GM12878 (cell line): ENCODE data around the gene DIAPH3. TPM values are rescaled to one million over a fixed set of nuclear protein-coding genes. Genes with fewer than 3 reads are reported as not detected.
A peak's percentile ranks its signal among the peaks of the same experiment; 100 is the strongest.

Experiments
- ATAC-seq: fragments of 200-7000 bp; cut with Tn5 transposase; 3 replicates; pipeline ENCODE4 v1.9.1; 2020; ENCODE audit warnings: mild to moderate bottlenecking, moderate library complexity
- BruUV-seq: library from RNA; stranded (reverse); fragments of 400-500 nt; replicated peaks from 2 replicates; lab custom pipeline; 2021; lab: Mats Ljungman, UMichigan
- CTCF ChIA-PET: fragments of 300-600 bp; sonication (Branson Sonifier 250); formaldehyde crosslinking; extraction: SDS; loops from one replicate; lab custom pipeline; 2021; ENCODE audit warnings: inconsistent platforms; lab: Yijun Ruan, JAX
- POLR2A ChIA-PET: fragments of 350-600 bp; formaldehyde crosslinking; extraction: SDS; loops from one replicate; lab custom pipeline; 2021; ENCODE audit warnings: inconsistent platforms; lab: Charles Lee
- RAD21 ChIA-PET: fragments of 300-600 bp; sonication (Branson Sonifier 250); formaldehyde crosslinking; loops from one replicate; lab custom pipeline; 2023; ENCODE audit warnings: antibody characterized with exemption; ENCODE audit not compliant: unreplicated experiment; lab: Charles Lee
- SMC1A ChIA-PET: fragments of 300-600 bp; sonication (Branson Sonifier 250); formaldehyde crosslinking; loops from one replicate; lab custom pipeline; 2023; ENCODE audit not compliant: unreplicated experiment, uncharacterized antibody; lab: Charles Lee
- DNase-seq: peaks from one replicate; pipeline ENCODE4 v3.0.0-alpha.2; 2011; ENCODE audit warnings: low read depth, low spot score
- FAIRE-seq: peaks from 3 replicates; lab custom pipeline; 2011; peaks lifted over from hg19 to GRCh38; lab: Jason Lieb, UNC
- H2AFZ ChIP-seq: 2 replicates; pipeline ENCODE4 v1.6.0; 2011; ENCODE audit warnings: low read depth, low read length, control low read depth; ENCODE audit not compliant: control insufficient read depth
- H3K27ac ChIP-seq: 2 replicates; pipeline ENCODE4 v1.5.1; 2011; ENCODE audit warnings: control low read depth; ENCODE audit not compliant: control insufficient read depth, insufficient read depth
- H3K27me3 ChIP-seq, 2 experiments: replicated peaks in 1 of 2; 2 replicates each; pipeline versions ENCODE4 v1.6.0 to v1.6.1; 2011; ENCODE audit warnings: low read length in 1 of 2; ENCODE audit not compliant: control insufficient read depth in 2 of 2, insufficient read depth in 2 of 2
- H3K36me3 ChIP-seq, 2 experiments: 2 replicates each; pipeline ENCODE4 v1.5.1; 2011; ENCODE audit warnings: low read length in 1 of 2; ENCODE audit not compliant: control insufficient read depth in 2 of 2, insufficient read depth in 2 of 2
- H3K4me1 ChIP-seq: 2 replicates; pipeline ENCODE4 v1.6.1; 2011; ENCODE audit warnings: mild to moderate bottlenecking, low read length, moderate library complexity, mixed read lengths; ENCODE audit not compliant: control insufficient read depth, insufficient read depth
- H3K4me2 ChIP-seq: 2 replicates; pipeline ENCODE4 v1.6.0; 2011; ENCODE audit warnings: control low read depth; ENCODE audit not compliant: control insufficient read depth, insufficient read depth
- H3K4me3 ChIP-seq: fragments of 200-600 bp; sonication (generic); 2 replicates; pipeline ENCODE4 v1.5.1; 2016
- H3K79me2 ChIP-seq: 2 replicates; pipeline ENCODE4 v1.6.0; 2011; ENCODE audit warnings: low read length; ENCODE audit not compliant: control insufficient read depth, insufficient read depth
- H3K9ac ChIP-seq: 2 replicates; pipeline ENCODE4 v1.8.0; 2011; ENCODE audit warnings: low read length, control low read depth, mixed read lengths; ENCODE audit not compliant: control insufficient read depth, insufficient read depth
- H3K9me3 ChIP-seq: replicated peaks from 3 replicates; pipeline ENCODE4 v1.5.1; 2011; ENCODE audit warnings: mild to moderate bottlenecking, low read length; ENCODE audit not compliant: control insufficient read depth, insufficient read depth
- H4K20me1 ChIP-seq: 2 replicates; pipeline ENCODE4 v1.6.0; 2011; ENCODE audit not compliant: control insufficient read depth, insufficient read depth
- CEBPB ChIP-seq, 2 experiments: fragments of 150-350 bp in 1 of 2; IDR thresholded peaks; 2 replicates each; pipeline ENCODE4 v1.6.1; 2012 to 2014; ENCODE audit warnings: low read depth in 2 of 2, low read length in 2 of 2, borderline replicate concordance in 1 of 2, inconsistent platforms in 1 of 2
- CTCF ChIP-seq, 3 experiments: IDR thresholded peaks in 2 of 3; conservative IDR thresholded peaks in 1 of 3; 2 replicates each; pipeline ENCODE4 v1.5.1; 2011; ENCODE audit warnings: low read depth in 3 of 3, low read length in 3 of 3, mild to moderate bottlenecking in 3 of 3, control low read depth in 2 of 3, moderate library complexity in 2 of 3, inconsistent platforms in 1 of 3, mixed read lengths in 1 of 3; ENCODE audit not compliant: control insufficient read depth in 2 of 3, insufficient read depth in 1 of 3; ENCODE audit errors: extremely low read depth in 1 of 3
- E2F8 ChIP-seq: fragments of 450-650 bp; IDR thresholded peaks from 2 replicates; pipeline ENCODE4 v1.6.1; 2018; ENCODE audit warnings: mild to moderate bottlenecking, low read depth, moderate library complexity; ENCODE audit not compliant: partially characterized antibody
- ESRRA ChIP-seq: IDR thresholded peaks from 2 replicates; pipeline ENCODE4 v1.6.1; 2012; ENCODE audit warnings: mild to moderate bottlenecking, low read length, improper control_type of control experiment
- GABPA ChIP-seq: IDR thresholded peaks from 2 replicates; pipeline ENCODE4 v1.6.1; 2014; ENCODE audit warnings: antibody characterized with exemption, low read depth, mild to moderate bottlenecking, inconsistent platforms
- KDM1A ChIP-seq: fragments of 200-600 bp; sonication (generic); IDR thresholded peaks from 2 replicates; pipeline ENCODE4 v1.6.1; 2016; ENCODE audit warnings: borderline replicate concordance
- RAD21 ChIP-seq: IDR thresholded peaks from 2 replicates; pipeline ENCODE4 v1.6.1; 2011; ENCODE audit warnings: mild to moderate bottlenecking, low read depth, low read length, moderate library complexity; ENCODE audit not compliant: insufficient read depth
- SMC3 ChIP-seq: IDR thresholded peaks from 2 replicates; pipeline ENCODE4 v1.6.1; 2011; ENCODE audit warnings: low read length, improper control_type of control experiment, borderline replicate concordance
- TAF1 ChIP-seq: IDR thresholded peaks from 2 replicates; pipeline ENCODE4 v1.6.1; 2011; ENCODE audit warnings: mild to moderate bottlenecking, low read depth, low read length, borderline replicate concordance
- ZBTB40 ChIP-seq: fragments of 450-650 bp; IDR thresholded peaks from 2 replicates; pipeline ENCODE4 v1.6.1; 2016; ENCODE audit warnings: mild to moderate bottlenecking, moderate library complexity, borderline replicate concordance
- WGBS: methylation state at CpG from one replicate; pipeline ENCODE4 v1.1.6; 2016; ENCODE audit warnings: low lambda C conversion rate; ENCODE audit not compliant: insufficient replicate concordance, insufficient coverage; ENCODE audit errors: missing lambda C conversion rate; 5-methylcytosine and 5-hydroxymethylcytosine counted together
- in situ Hi-C: fragments of 300-500 bp; cut with MboI; formaldehyde crosslinking; loops from 9 replicates; pipeline ENCODE4 v1.14.3; 2018; ENCODE audit warnings: mixed read lengths
- intact Hi-C: fragments of 100-400 bp; cut with micrococcal nuclease; formaldehyde crosslinking; loops from one replicate; pipeline ENCODE4 v1.14.2; 2022; ENCODE audit not compliant: unreplicated experiment
- polyA plus RNA-seq, 11 experiments: library from polyadenylated mRNA; depleted of rRNA in 4 of 11; unstranded in 6 of 11; stranded (reverse) in 5 of 11; fragments of >200 nt; fragmentation: Nextera tagmentation in 4 of 11; fragmentation: Illumina TruSeq in 1 of 11; extraction: Ambion mirVana in 4 of 11; extraction: Trizol in 1 of 11; gene quantifications; 1 replicate in 1 of 11; 2 replicates in 10 of 11; pipeline versions ENCODE4 v1.2.1 to v1.2.3, GENCODE V29; 2011 to 2016; ENCODE audit warnings: inconsistent platforms in 2 of 11, missing spikeins in 2 of 11, low read depth in 1 of 11
- total RNA-seq, 4 experiments: library from RNA; depleted of rRNA in 3 of 4; stranded (reverse); fragments of >200 nt in 3 of 4; fragmentation: Illumina TruSeq in 1 of 4; extraction: Trizol in 1 of 4; gene quantifications; 2 replicates each; pipeline versions ENCODE4 v1.2.1 to v1.2.3, GENCODE V29; 2013 to 2021

The DIAPH3 gene
- total and polyA plus RNA-seq, 10 of the 15 experiments (the other 5 are each of a cell fraction or from before 2014, with no cell fraction given) = 10.1 to 25.2 (median 15.4) TPM

GRCh38 chr13:60094385-60095088 is 69.2 kb downstream of the DIAPH3 start:
- no peaks in the 10 kb centered on the region for H4K20me1 ChIP-seq
- in situ Hi-C loops (no loop called here), intact Hi-C loops (no loop called here)
- FAIRE-seq = peak; percentile 79
- H3K27me3 ChIP-seq = no peaks in the 10 kb centered on the region
- BruUV-seq = no TSS peak
- WGBS = 86% methylated on average over 8 of the region's 8 CpGs
- no peak for TF ChIP-seq RAD21
- no peak for TF ChIP-seq CTCF (IDR thresholded peaks at IDR 0.05 in 2 of 3, conservative IDR thresholded peaks at IDR 0.05 in 1 of 3; ENCODE audit: control insufficient read depth in 2 of 3, extremely low read depth in 1 of 3, insufficient read depth in 1 of 3, low read depth in 3 of 3, low read length in 3 of 3)
- TF ChIP-seq GABPA = no peak
- TF ChIP-seq KDM1A = no peak
- no peak for TF ChIP-seq ZBTB40
- TF ChIP-seq E2F8 = no peak
- TF ChIP-seq CEBPB (IDR thresholded peaks at IDR 0.05; ENCODE audit: borderline replicate concordance in 1 of 2, low read depth in 2 of 2, low read length in 2 of 2) = no peak
- no peak for TF ChIP-seq SMC3
- no peak for TF ChIP-seq ESRRA
- no peak for TF ChIP-seq TAF1
- TF ChIP-seq, all 136 proteins: peak for 0
- no peak overlapping the region for H3K4me3 ChIP-seq
- ChIA-PET SMC1A (interaction anchor here (0.5 to 1.3 kb wide), 7 partner anchors 10 to 593 kb away, joined by 3 to 5 read pairs (median 3); no protein-coding TSS in a partner anchor), POLR2A (no interaction called here), CTCF (no interaction called here), RAD21 (no interaction called here)
- no peaks in the 10 kb centered on the region; the same call in none of the 3 replicates for H3K9me3 ChIP-seq
- H3K36me3 ChIP-seq = no peaks in the 10 kb centered on the region; a peak in 1 of 4 replicates
- no peaks in the 10 kb centered on the region for H3K79me2 ChIP-seq
- no peaks in the 10 kb centered on the region for H3K4me1 ChIP-seq
- H2AFZ ChIP-seq = no peak overlapping the region
- no peak overlapping the region for H3K4me2 ChIP-seq
- H3K9ac ChIP-seq = no peak overlapping the region
- ATAC-seq (no peak), DNase-seq (no peak)
- no peak overlapping the region for H3K27ac ChIP-seq
